DMS 273 (cell line): Measurements from ENCODE around the gene TMEM168.

Experiments used
- DNase-seq: peaks from one replicate; lab custom pipeline; 2025; ENCODE audit not compliant: unreplicated experiment; lab: John Stamatoyannopoulos, UW

Gene TMEM168

GRCh38 chr7:112723416-112723815, 66.8 kb downstream of the TMEM168 start:
- no peak for DNase-seq

GRCh38 chr7:112721366-112721765, 68.8 kb downstream of the TMEM168 start:
- DNase-seq: no peak

- no peak for DNase-seq
These were observed 74.7 kb downstream of the TMEM168 start for GRCh38 chr7:112715525-112715924.

- no peak for DNase-seq
These were observed 75.3 kb downstream of the TMEM168 start for GRCh38 chr7:112714917-112715316.
